LNCAP (cell line): ENCODE data around the gene MRPL18.

Experiments
- CTCF ChIP-seq: fragments of 450-650 bp; IDR thresholded peaks from 2 replicates; pipeline ENCODE4 v1.5.1; 2017; ENCODE audit warnings: mild to moderate bottlenecking

The MRPL18 gene

DNA sequence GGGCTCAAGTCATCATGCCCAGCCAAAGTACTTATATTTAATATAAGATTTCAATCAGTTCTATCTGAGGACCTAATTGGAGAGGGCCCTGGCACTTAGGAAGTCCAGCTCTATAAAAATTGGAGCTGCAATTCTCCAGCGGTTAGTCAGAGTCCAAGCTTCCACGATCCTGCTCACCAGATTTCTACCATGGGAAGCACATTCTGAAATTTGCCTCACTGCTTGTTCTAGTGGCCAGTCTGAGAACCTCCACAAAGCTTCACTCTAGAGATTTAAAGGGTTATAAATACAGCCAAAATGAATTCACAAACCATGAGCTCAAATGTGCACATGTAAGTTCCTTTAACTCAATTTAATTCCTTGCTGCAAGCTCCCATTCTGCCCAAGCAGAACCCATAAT lies 43.3 kb downstream of the MRPL18 start:
- TF ChIP-seq CTCF: no peak

DNA sequence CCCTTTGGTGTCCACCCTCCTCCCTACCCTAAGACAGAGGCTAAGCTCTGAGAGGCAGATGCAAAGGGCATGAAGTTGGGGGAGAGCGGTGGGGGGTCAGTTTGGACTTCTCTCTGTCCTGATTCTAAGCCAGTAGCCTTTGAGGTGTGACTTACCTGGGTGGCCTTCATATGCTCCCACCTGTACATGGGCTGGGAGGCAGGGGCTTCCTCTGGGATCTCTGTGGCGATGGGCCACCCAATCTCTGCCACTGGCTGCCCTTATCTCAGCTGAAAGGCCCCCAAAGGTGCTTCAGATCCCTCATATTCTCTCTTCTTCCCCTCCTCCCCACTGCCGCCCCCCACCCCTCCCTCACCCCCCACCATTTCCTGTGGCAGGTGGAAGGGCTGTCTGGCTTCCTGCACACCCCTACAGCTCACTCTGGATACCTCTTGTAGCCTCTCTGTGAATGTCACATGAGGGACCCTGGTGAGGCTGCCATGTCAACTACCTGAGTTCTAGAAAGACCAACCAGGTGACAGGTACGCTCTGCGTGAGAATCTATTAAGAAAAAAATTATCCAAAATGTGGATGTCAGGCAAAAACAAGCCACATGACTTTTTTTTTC lies 43.8 kb downstream of the MRPL18 start:
- TF ChIP-seq CTCF: no peak

GRCh38 chr6:159836718-159837490 lies 46.6 kb downstream of the MRPL18 start:
- no peak for TF ChIP-seq CTCF

- TF ChIP-seq CTCF: no peak
Observed at GRCh38 chr6:159837511-159837910, 47.2 kb downstream of the MRPL18 start.

- TF ChIP-seq CTCF: no peak
Observed at GRCh38 chr6:159838020-159838744, 47.9 kb downstream of the MRPL18 start.

DNA sequence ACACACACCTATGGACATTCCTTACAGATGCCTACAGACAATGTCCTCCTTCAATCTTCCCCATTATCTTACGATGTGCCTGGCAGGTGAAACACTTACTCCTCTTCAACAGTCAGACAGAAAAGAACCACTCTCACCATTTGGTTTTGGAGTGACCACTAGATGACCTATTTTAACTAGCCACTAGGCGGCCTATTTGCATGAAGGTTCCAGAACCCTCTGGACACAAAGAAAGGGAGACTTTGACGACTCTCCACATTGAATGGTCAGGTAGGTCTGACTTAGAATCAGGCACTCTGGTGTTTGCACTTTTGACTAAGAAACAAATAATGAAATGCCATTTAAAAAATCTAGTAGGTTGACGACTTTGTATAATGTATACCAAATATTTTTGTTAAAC lies 51.8 kb downstream of the MRPL18 start:
- peak; percentile 57 for TF ChIP-seq CTCF

DNA sequence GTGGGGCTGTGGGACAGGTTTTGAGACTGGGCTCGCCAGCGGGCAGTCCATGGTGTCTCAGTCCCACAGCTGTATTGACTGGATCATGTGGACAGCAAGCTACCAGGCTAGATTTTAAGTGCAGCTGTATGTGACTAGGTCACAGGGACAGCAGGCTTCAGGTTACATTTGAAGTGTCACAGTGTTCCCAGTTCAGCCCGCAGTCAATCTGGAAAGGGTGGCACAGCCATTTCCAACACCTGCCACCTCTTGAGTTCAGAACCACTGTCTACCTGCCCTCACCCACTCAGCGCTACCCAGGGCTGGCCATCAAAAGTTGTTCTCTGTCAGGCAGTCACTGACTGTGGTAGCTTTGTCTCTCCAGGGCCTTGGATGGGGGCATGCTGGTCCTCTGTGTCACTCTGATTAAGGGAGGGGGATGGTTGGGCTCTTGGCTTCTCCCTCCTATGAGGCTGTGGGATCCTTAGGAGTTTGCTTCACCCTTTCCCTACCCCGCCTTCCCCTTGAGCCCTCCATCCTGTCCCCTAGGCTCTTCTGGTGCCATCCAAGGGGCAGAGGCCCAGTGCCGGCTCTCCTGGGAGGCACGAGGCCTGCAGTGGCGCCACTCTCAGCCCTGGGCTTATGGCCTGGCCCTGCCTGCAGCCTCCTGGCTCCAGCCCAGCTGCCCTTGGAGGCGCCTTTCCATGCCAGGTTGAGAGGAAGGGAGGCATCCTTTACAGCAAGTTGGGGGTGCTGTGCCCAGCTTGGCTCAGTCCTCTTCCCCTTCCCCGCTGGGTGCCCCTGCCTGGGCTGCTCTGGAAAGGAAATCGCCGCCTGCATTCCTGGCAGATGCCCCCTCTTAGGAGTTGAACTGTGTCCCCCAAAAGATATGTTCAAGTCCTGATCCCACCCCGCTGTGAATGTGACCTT lies 54.7 kb downstream of the MRPL18 start:
- TF ChIP-seq CTCF: no peak
